HepG2 (cell line): Measurements from ENCODE around the gene PSMC3IP. TPM values are rescaled to one million over a fixed set of nuclear protein-coding genes. Genes with fewer than 3 reads are reported as not detected.
A peak's percentile ranks its signal among the peaks of the same experiment; 100 is the strongest.

Source experiments
- ARNT2 ChIP-seq: sonication (generic); formaldehyde crosslinking; IDR thresholded peaks from 2 replicates; pipeline ENCODE4 v1.8.0; 2022; ENCODE audit warnings: mild to moderate bottlenecking, low read depth, missing genetic modification reagents, moderate library complexity
- E2F5 ChIP-seq: sonication (generic); formaldehyde crosslinking; conservative IDR thresholded peaks from 2 replicates; pipeline ENCODE4 v1.4.0; 2020; ENCODE audit warnings: missing genetic modification reagents
- ELF4 ChIP-seq: sonication (generic); formaldehyde crosslinking; IDR thresholded peaks from 2 replicates; pipeline ENCODE4 v1.5.0; 2020; ENCODE audit warnings: missing genetic modification reagents, mild to moderate bottlenecking, moderate library complexity, borderline replicate concordance
- GLMP ChIP-seq: sonication (generic); formaldehyde crosslinking; IDR thresholded peaks from 2 replicates; pipeline ENCODE4 v1.9.0; 2021; ENCODE audit warnings: missing genetic modification reagents, mild to moderate bottlenecking, borderline replicate concordance
- HNRNPK ChIP-seq: fragments of 200-400 bp; formaldehyde crosslinking; IDR thresholded peaks from 2 replicates; pipeline ENCODE4 v1.6.1; 2018; ENCODE audit warnings: low read length, low read depth, moderate library complexity, mild to moderate bottlenecking; ENCODE audit not compliant: poor library complexity, severe bottlenecking
- ISX ChIP-seq: sonication (generic); formaldehyde crosslinking; conservative IDR thresholded peaks from 2 replicates; pipeline ENCODE4 v1.5.0; 2020; ENCODE audit warnings: missing genetic modification reagents
- KLF16 ChIP-seq, 2 experiments: sonication (generic) in 1 of 2; formaldehyde crosslinking in 1 of 2; IDR thresholded peaks; 2 replicates each; pipeline versions ENCODE4 v1.6.1 to v1.8.0; 2016 to 2023; ENCODE audit warnings: missing genetic modification reagents in 2 of 2, missing compliant biosample characterization in 1 of 2
- NAIF1 ChIP-seq: sonication (generic); formaldehyde crosslinking; IDR thresholded peaks from 2 replicates; pipeline ENCODE4 v1.5.0; 2020; ENCODE audit warnings: mild to moderate bottlenecking, missing genetic modification reagents, borderline replicate concordance
- SALL2 ChIP-seq: sonication (generic); formaldehyde crosslinking; IDR thresholded peaks from 2 replicates; pipeline ENCODE4 v1.8.1; 2023; ENCODE audit warnings: mild to moderate bottlenecking, missing genetic modification reagents, inconsistent platforms
- SRF ChIP-seq: IDR thresholded peaks from 2 replicates; pipeline ENCODE4 v1.6.1; 2011; ENCODE audit warnings: mild to moderate bottlenecking, low read depth, low read length, moderate library complexity
- UBTF ChIP-seq: sonication (generic); formaldehyde crosslinking; IDR thresholded peaks from 2 replicates; pipeline ENCODE4 v1.4.0; 2020; ENCODE audit warnings: mild to moderate bottlenecking, missing genetic modification reagents
- ZEB1 ChIP-seq: IDR thresholded peaks from 2 replicates; pipeline ENCODE4 v1.6.1; 2012; ENCODE audit warnings: mild to moderate bottlenecking, low read depth, inconsistent platforms; ENCODE audit not compliant: insufficient replicate concordance
- ZKSCAN8 ChIP-seq: IDR thresholded peaks from 2 replicates; pipeline ENCODE4 v1.6.1; 2016; ENCODE audit warnings: borderline replicate concordance, missing genetic modification reagents, missing compliant biosample characterization
- ZMAT5 ChIP-seq: sonication (generic); formaldehyde crosslinking; IDR thresholded peaks from 2 replicates; pipeline ENCODE4 v1.5.0; 2020; ENCODE audit warnings: mild to moderate bottlenecking, low read depth, missing genetic modification reagents, borderline replicate concordance
- ZNF263 ChIP-seq: sonication (generic); formaldehyde crosslinking; IDR thresholded peaks from 2 replicates; pipeline ENCODE4 v1.4.0; 2020; ENCODE audit warnings: missing genetic modification reagents
- ZNF331 ChIP-seq: sonication (generic); formaldehyde crosslinking; IDR thresholded peaks from 2 replicates; pipeline ENCODE4 v1.4.0; 2020; ENCODE audit warnings: missing genetic modification reagents
- ZNF343 ChIP-seq: sonication (generic); formaldehyde crosslinking; IDR thresholded peaks from 2 replicates; pipeline ENCODE4 v1.4.0; 2020; ENCODE audit warnings: mild to moderate bottlenecking, missing genetic modification reagents
- ZNF530 ChIP-seq: sonication (generic); formaldehyde crosslinking; IDR thresholded peaks from 2 replicates; pipeline ENCODE4 v1.5.0; 2020; ENCODE audit warnings: low read depth, mild to moderate bottlenecking, missing genetic modification reagents
- ZNF615 ChIP-seq: sonication (generic); formaldehyde crosslinking; IDR thresholded peaks from 2 replicates; pipeline ENCODE4 v1.5.0; 2020; ENCODE audit warnings: mild to moderate bottlenecking, missing genetic modification reagents, borderline replicate concordance
- ZNF687 ChIP-seq: sonication (generic); formaldehyde crosslinking; IDR thresholded peaks from 2 replicates; pipeline ENCODE4 v1.5.1; 2020; ENCODE audit warnings: mild to moderate bottlenecking, missing genetic modification reagents, moderate library complexity
- polyA plus RNA-seq, 8 experiments: library from polyadenylated mRNA; depleted of rRNA in 3 of 8; stranded (reverse) in 7 of 8; unstranded in 1 of 8; fragments of >200 nt; fragmentation: Illumina TruSeq in 4 of 8; extraction: Trizol in 4 of 8; gene quantifications; 2 replicates each; pipeline versions ENCODE4 v1.2.1 to v1.2.3, GENCODE V29; 2011 to 2016; ENCODE audit warnings: low read depth in 4 of 8, missing spikeins in 1 of 8, mixed read lengths in 1 of 8; ENCODE audit not compliant: insufficient read depth in 1 of 8
- total RNA-seq, 5 experiments: library from RNA; depleted of rRNA; stranded (reverse); fragments of >200 nt; fragmentation: Illumina TruSeq; extraction: Trizol; gene quantifications; 2 replicates each; pipeline ENCODE4 v1.2.3, GENCODE V29; 2016; ENCODE audit warnings: low read depth in 1 of 5

The PSMC3IP gene
- total and polyA plus RNA-seq, 2 of the 13 experiments (the other 11 are each of a cell fraction or from before 2014, with no cell fraction given) = 6.5 to 22.4 TPM

- peak; percentile 89 for TF ChIP-seq ZNF687
- TF ChIP-seq UBTF = peak; percentile 82
- no peak for TF ChIP-seq ELF4
- no peak for TF ChIP-seq SRF
- no peak for TF ChIP-seq ZMAT5
- no peak for TF ChIP-seq HNRNPK
- peak; percentile 76; the same call in 1 of the 2 replicates for TF ChIP-seq NAIF1 (CRISPR knock-in tag)
- no peak for TF ChIP-seq ZNF263 (CRISPR knock-in tag)
- peak in 1 of 2 experiments; percentile 73; a peak in 2 of 4 replicates for TF ChIP-seq KLF16 (CRISPR knock-in tag; IDR thresholded peaks at IDR 0.05)
- no peak for TF ChIP-seq GLMP (CRISPR knock-in tag)
- peak; percentile 44; the same call in 1 of the 2 replicates for TF ChIP-seq ARNT2 (CRISPR knock-in tag)
- TF ChIP-seq ZNF343 (CRISPR knock-in tag) = no peak
- TF ChIP-seq ZNF615 (CRISPR knock-in tag) = peak; percentile 59; the same call in 1 of the 2 replicates
- peak; percentile 83; the same call in 1 of the 2 replicates for TF ChIP-seq SALL2 (CRISPR knock-in tag)
- TF ChIP-seq ZKSCAN8 (CRISPR knock-in tag) = no peak; the same call in 1 of the 2 replicates
- 0 out of 2 replicates have a peak, but pooled peaks have one; percentile 66 for TF ChIP-seq ISX (CRISPR knock-in tag)
- no peak for TF ChIP-seq E2F5 (CRISPR knock-in tag)
- no peak; the same call in 1 of the 2 replicates for TF ChIP-seq ZNF530 (CRISPR knock-in tag)
- peak; percentile 38; the same call in 1 of the 2 replicates for TF ChIP-seq ZNF331 (CRISPR knock-in tag)
- no peak for TF ChIP-seq ZEB1
Measured at GRCh38 chr17:42609182-42609813, 31.8 kb upstream of the PSMC3IP start, which contains the start of the genes RETREG3 and TUBG1 (continued).
